Heart left ventricle (tissue), 13 donors: Measurements from ENCODE around the gene EHBP1L1.

Source experiments
- CTCF ChIP-seq, 12 donors: fragments of 200-600 bp; sonication (generic) in 4 of 12; IDR thresholded peaks; one replicate each; pipeline versions ENCODE4 v1.5.0 to v1.8.0; 2018 to 2022; ENCODE audit warnings: antibody characterized with exemption in 12 of 12, mild to moderate bottlenecking in 5 of 12
- POLR2A ChIP-seq, 2 donors: fragments of 450-650 bp; IDR thresholded peaks; one replicate each; pipeline ENCODE4 v1.6.1; 2017; ENCODE audit warnings: antibody characterized with exemption in 2 of 2, mild to moderate bottlenecking in 2 of 2, moderate library complexity in 2 of 2
- donor health status: ischemic (EF 13 %, LVEDD 7.1; RV severe dilation, severe dysfunction).
- donor health status: DM: no; HTN: yes; CAD: no.
- donor health status: DM: no; HTN: no; CAD: no.
- donor health status: ischemic (EF 25% LVEDD 6.9; RV normal size, moderate dysfunction).
- donor health status: ischemic (EF 25% LVEDD 5.7; RV mildly dilated, moderate dysfunction).
- donor health status: ischemic (EF 35%, LVEDD 5.7; RV mildly dilated, moderate dysfunction).
- donor health status: nonischemic (EF 11% LVEDD 7.7; RV severe dilation, severe dysfunction).
- donor health status: DM: yes; HTN: yes; CAD: no.
- donor health status: PGD.
- donor health status: ischemic (EF 29% LVEDD 5.4; RV normal size, mild dysfunction).
- donor health status: nonischemic (EF 23%, LVEDD 6.1; RV moderate dilation, normal function).

GRCh38 chr11:65565624-65566453 is 10.0 kb upstream of the EHBP1L1 start:
- TF ChIP-seq CTCF (IDR thresholded peaks at IDR 0.05) (no peak), POLR2A (IDR thresholded peaks at IDR 0.05) (no peak)
